ENCODE data around the gene NLRX1.

Gene NLRX1

GRCh38 chr11:119222891-119223290, 54.4 kb downstream of the NLRX1 start:
- no peak for TF ChIP-seq SIN3A (IDR thresholded peaks at IDR 0.05; ENCODE audit: borderline replicate concordance, insufficient read depth, low read length)
- no peak for TF ChIP-seq POLR2AphosphoS5 (IDR thresholded peaks at IDR 0.05; ENCODE audit: low read depth, low read length)
- no peak for TF ChIP-seq FOXP2 (optimal IDR thresholded peaks at IDR 0.05; ENCODE audit: borderline replicate concordance, extremely low read depth, extremely low read length, insufficient read depth)
- no peak for TF ChIP-seq TAF1 (IDR thresholded peaks at IDR 0.05; ENCODE audit: borderline replicate concordance, insufficient read depth, low read length)
- no peak for TF ChIP-seq REST (IDR thresholded peaks at IDR 0.05; ENCODE audit: insufficient read depth in 1 of 2, low read depth in 2 of 2, low read length in 2 of 2)

DNA sequence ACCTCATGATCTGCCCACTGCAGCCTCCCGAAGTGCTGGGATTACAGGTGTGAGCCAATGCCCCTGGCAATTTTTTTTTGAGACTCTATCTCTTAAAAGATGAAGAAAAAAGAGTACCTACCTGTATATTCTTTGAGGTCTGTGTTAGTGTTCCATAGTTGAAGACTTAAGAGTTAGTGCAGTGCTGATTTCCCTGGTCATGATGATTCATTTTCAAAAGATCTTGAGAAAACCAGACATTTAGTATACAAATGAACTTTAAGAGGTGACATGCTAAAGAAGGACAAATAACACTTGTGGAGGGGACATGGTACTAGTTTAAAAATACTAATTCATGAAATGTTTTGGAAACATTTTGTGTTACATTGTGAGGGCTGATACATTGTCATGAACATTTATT, 55.3 kb downstream of the NLRX1 start:
- TF ChIP-seq POLR2AphosphoS5 (IDR thresholded peaks at IDR 0.05; ENCODE audit: low read depth, low read length) (no peak), TAF1 (IDR thresholded peaks at IDR 0.05; ENCODE audit: borderline replicate concordance, insufficient read depth, low read length) (no peak), SIN3A (IDR thresholded peaks at IDR 0.05; ENCODE audit: borderline replicate concordance, insufficient read depth, low read length) (no peak), FOXP2 (optimal IDR thresholded peaks at IDR 0.05; ENCODE audit: borderline replicate concordance, extremely low read depth, extremely low read length, insufficient read depth) (no peak), REST (IDR thresholded peaks at IDR 0.05; ENCODE audit: insufficient read depth in 1 of 2, low read depth in 2 of 2, low read length in 2 of 2) (no peak)

DNA sequence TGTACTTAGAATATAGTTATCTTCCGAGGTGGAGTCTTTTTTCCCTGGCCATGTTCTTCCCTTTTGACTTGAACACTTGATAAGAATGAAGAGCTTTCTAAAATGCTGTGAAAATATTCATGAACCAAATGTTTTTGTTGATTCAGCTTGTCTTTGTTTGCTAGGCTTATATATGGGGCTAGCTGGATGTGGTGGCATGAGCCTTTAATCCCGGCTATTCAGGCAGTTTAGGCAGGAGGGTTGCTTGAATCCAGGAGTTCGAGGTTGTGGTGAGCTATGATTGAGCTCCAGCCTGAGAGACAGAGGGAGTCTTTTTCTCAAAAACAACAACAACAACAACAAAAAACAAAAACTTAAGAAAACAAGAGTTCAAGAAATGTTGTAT, 60.8 kb downstream of the NLRX1 start:
- TF ChIP-seq FOXP2 (optimal IDR thresholded peaks at IDR 0.05; ENCODE audit: borderline replicate concordance, extremely low read depth, extremely low read length, insufficient read depth), result no peak
- no peak for TF ChIP-seq SIN3A (IDR thresholded peaks at IDR 0.05; ENCODE audit: borderline replicate concordance, insufficient read depth, low read length)
- no peak for TF ChIP-seq REST (IDR thresholded peaks at IDR 0.05; ENCODE audit: insufficient read depth in 1 of 2, low read depth in 2 of 2, low read length in 2 of 2)
- TF ChIP-seq TAF1 (IDR thresholded peaks at IDR 0.05; ENCODE audit: borderline replicate concordance, insufficient read depth, low read length), result no peak
- TF ChIP-seq POLR2AphosphoS5 (IDR thresholded peaks at IDR 0.05; ENCODE audit: low read depth, low read length), result no peak

- TF ChIP-seq TAF1 (IDR thresholded peaks at IDR 0.05; ENCODE audit: borderline replicate concordance, insufficient read depth, low read length) (no peak), FOXP2 (optimal IDR thresholded peaks at IDR 0.05; ENCODE audit: borderline replicate concordance, extremely low read depth, extremely low read length, insufficient read depth) (no peak), REST (IDR thresholded peaks at IDR 0.05; ENCODE audit: insufficient read depth in 1 of 2, low read depth in 2 of 2, low read length in 2 of 2) (no peak), SIN3A (IDR thresholded peaks at IDR 0.05; ENCODE audit: borderline replicate concordance, insufficient read depth, low read length) (no peak), POLR2AphosphoS5 (IDR thresholded peaks at IDR 0.05; ENCODE audit: low read depth, low read length) (no peak)
Observed at GRCh38 chr11:119229741-119230140, 61.2 kb downstream of the NLRX1 start.
